HG02763 (cell line): ENCODE measurements around the gene KRTAP3-3.
"Not testable (repeated sequence)": the region's sequence is repeated elsewhere in the genome, so short reads cannot be mapped to it uniquely, and the experiment has no call there.

Experiments
- ATAC-seq: cut with Tn5 transposase; IDR thresholded peaks from one replicate; pipeline ENCODE4 v1.9.1; 2021; ENCODE audit warnings: mild to moderate bottlenecking, moderate library complexity; ENCODE audit not compliant: unreplicated experiment

Gene KRTAP3-3

GRCh38 chr17:40993839-40994238 is at the start of gene KRTAP3-3:
KRTAP3-3 (minus strand) TSS chr17:40994164; CDS start chr17:40994097, 67 bp downstream.
- ATAC-seq, result no peak

- ATAC-seq, result no peak
Observed at GRCh38 chr17:41042953-41043352, 49.0 kb upstream of the KRTAP3-3 start.

DNA sequence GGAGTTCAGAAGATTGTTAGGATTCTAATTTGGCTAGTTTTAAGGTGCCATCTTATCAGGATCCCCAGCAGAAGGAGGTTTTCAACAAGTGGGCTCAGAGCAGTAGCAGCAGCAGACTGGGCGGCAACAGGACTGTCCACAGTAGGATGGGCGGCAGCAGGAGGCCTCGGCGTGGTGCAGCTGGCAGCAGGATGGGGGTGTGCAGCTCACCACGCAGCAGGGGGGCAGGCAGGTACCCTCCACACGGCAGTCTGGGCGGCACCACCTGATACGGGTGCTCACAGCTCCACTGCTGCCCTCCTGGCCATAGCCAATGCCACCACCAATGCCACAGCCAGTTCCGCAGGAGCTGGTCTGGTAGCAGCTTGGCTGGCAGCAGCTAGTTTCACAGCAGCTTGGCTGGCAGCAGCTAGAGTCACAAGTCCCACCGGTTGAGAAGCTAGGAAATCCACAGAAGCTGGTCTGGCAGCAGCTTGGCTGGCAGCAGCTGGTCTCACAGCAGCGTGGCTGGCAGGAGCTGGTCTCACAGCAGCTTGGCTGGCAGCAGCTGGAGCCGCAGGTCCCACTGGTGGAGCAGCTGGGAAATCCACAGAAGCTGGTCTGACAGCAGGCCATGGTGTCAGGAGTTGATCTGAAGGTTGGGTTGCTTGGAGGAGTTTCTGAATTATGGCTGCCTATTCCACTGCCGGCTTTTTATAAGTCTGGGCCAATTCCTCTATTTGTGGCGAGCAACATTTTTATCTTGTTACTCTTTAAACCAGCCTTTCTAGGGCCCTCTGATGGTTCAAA is 47.0 kb upstream of the KRTAP3-3 start, which contains the start of gene KRTAP1-1:
Gene KRTAP1-1 (minus strand): TSS at position 668 of the 789 bp plus-strand sequence. CDS start 53 bp downstream, at position 615.
- not testable (repeated sequence) for ATAC-seq

DNA sequence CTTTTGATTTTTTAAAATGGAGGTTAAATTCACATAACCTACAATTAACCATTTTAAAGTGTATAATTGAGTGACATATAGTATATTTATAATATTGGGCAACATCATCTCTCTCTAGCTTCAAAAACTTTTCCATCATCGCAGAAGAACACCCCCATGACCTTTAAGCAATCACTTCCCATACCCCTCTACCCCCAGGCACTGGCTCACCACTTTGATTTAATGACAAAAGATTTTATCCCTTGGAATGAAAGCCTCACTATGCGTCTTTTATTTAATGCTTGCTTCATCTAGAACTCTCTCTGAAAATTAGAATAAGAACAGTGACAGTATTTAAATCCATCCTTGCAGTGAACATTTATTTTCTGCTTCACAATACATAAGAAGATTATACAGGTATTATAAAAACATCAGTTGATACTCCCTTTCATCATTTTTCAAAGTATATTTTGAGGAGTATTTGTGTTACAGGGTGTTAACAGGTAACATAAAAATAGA is 43.9 kb upstream of the KRTAP3-3 start:
- no peak for ATAC-seq

DNA sequence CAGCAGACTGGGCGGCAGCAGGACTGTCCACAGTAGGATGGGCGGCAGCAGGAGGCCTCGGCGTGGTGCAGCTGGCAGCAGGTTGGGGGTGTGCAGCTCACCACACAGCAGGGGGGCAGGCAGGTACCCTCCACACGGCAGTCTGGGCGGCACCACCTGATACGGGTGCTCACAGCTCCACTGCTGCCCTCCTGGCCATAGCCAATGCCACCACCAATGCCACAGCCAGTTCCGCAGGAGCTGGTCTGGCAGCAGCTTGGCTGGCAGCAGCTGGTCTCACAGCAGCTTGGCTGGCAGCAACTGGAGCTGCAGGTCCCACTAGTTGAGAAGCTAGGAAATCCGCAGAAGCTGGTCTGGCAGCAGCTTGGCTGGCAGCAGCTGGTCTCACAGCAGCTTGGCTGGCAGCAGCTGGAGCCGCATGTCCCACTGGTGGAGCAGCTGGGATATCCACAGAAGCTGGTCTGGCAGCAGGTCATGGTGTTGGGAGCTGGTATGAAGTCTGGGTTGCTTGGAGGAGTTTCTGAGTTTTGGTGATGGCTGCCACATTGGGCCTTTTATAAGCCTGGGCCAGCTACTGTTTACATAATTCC is 40.5 kb upstream of the KRTAP3-3 start, which contains the start of gene KRTAP1-3:
Gene KRTAP1-3 (minus strand): TSS at position 529 of the 590 bp plus-strand sequence. CDS start 53 bp downstream, at position 476.
- not testable (repeated sequence) for ATAC-seq

DNA sequence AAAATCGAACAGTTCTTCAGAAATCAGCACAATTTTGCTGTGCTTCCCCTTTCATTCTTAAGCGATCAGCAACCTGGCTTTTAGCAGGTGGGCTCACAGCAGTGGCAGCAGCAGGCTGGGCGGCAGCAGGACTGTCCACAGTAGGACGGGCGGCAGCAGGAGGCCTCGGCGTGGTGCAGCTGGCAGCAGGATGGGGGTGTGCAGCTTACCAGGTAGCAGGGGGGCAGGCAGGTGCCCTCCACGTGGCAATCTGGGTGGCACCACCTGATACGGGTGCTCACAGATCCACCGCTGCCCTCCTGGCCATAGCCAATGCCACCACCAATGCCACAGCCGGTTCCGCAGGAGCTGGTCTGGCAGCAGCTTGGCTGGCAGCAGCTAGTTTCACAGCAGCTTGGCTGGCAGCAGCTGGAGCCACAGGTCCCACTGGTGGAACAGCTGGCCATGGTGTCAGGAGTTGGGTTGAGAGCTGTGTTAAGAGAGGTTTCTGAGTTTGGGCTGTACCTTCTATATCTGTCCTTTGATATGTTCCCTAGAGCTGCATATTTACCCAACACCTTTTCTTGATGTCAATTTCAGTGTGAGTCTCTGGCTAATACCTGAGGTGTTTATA is 35.8 kb upstream of the KRTAP3-3 start, which contains the start of gene KRTAP1-4:
Gene KRTAP1-4 (minus strand): TSS at position 563 of the 613 bp plus-strand sequence. CDS start 117 bp downstream, at position 446.
- no peak for ATAC-seq

GRCh38 chr17:41026715-41027471 is 32.9 kb upstream of the KRTAP3-3 start, which contains the start of gene KRTAP1-5:
KRTAP1-5 (minus strand) TSS chr17:41027208; CDS start chr17:41027155, 53 bp downstream.
- ATAC-seq, result no peak

GRCh38 chr17:41024697-41025096 is 30.7 kb upstream of the KRTAP3-3 start:
- no peak for ATAC-seq

DNA sequence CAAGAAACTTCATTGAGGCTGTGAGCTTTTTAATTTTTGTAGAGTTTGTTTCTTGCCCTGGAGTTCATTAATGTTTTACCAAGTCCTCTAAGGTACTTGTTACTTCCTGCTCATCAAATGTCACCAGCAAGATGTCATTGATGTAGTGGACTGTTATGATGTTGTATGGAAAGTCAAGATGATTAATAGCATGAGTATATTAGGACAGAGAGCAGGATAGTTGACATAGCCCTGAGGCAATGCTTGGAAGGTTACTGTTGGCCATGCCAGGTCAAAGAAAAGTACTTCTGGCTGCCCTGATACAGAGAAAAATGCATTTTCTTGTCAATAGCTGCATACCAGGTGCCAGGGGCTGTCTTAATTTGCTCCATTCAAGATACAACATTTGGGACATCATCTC is 26.4 kb upstream of the KRTAP3-3 start:
- no peak for ATAC-seq

DNA sequence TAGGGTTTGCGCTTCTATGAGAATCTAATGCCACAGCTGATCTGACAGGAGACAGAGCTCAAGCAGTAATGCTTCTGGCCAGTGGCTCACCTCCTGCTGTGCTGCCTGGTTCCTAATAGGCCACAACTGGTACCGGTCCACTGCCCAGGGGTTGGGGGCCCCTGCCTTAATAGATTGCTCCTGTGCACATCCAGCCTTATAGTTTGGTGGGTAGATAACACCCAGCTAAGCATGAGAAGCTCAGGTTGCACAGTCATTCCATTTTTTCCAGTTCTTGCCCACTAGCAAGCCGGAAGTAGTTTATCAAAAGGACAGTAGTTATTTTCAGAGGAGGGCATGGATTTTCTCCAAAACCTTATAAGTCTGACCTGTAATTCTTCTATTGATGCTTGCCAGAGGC is 25.5 kb upstream of the KRTAP3-3 start:
- no peak for ATAC-seq

GRCh38 chr17:41018541-41018940 is 24.6 kb upstream of the KRTAP3-3 start:
- ATAC-seq, result no peak

- ATAC-seq, result no peak
Observed at GRCh38 chr17:41016578-41017215, 22.7 kb upstream of the KRTAP3-3 start.

- no peak for ATAC-seq
Observed at GRCh38 chr17:41015454-41015853, 21.5 kb upstream of the KRTAP3-3 start.

- ATAC-seq, result no peak
Observed at GRCh38 chr17:41013606-41014005, 19.6 kb upstream of the KRTAP3-3 start.

DNA sequence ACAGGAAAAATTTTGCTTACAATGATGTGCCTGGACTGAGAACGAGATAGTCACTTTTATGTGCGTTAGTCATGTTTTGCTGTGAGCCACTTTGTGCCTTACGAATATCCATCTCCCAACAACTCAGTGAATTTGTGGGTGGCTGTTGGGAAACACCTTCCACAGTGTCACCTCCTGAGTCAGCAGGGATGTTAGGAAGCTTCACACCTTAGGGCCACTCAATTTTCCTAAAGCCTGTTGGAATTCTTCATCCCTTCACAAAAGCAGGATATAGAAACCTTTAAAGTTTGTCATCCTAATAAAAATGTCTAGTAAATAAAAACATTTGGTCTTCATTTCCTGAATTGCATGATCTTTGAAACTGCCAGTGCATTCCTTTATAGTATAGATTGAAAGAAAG is 19.2 kb upstream of the KRTAP3-3 start:
- no peak for ATAC-seq

GRCh38 chr17:41012326-41013120 is 18.6 kb upstream of the KRTAP3-3 start:
- no peak for ATAC-seq

DNA sequence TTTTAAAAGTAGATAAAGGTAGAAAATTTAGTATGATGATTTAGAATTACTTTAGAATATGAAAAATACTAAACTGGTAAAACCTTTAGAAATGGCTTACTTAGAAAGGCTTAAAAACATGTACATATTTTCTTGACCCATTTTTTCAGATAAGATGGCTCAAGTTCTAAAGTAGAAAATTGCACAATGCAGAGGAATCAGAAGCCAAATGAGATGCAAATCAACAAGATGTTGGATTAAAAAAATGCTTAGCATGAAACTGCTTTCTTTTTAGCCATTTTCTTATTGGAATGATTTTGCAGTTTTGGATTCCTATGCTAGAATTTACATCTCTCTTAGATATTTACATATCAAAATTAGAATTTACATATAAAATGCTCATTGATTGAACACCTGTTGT is 16.5 kb upstream of the KRTAP3-3 start:
- no peak for ATAC-seq

DNA sequence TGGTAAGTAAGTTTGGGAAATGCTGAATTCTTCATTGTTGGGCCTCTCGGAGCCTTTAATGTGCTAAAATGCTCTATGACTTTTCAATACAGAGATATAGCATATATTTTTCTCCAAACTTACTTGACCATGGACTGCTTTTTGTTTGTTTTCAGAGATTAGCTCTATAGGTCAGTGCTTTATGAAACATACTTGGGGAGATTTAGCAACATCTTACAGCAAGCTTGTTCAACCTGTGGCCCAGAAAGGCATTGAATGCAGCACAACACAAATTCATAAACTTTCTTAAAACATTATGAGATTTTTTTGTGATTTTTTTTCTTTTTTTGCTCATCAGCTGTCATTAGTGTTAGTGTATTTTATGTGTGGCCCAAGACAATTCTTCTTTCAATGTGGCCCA is 16.0 kb upstream of the KRTAP3-3 start:
- ATAC-seq, result no peak

- no peak for ATAC-seq
Observed at GRCh38 chr17:41009301-41009760, 15.4 kb upstream of the KRTAP3-3 start.
